Measurements from ENCODE around the gene PSG6.
"Not testable (repeated sequence)": the region's sequence is repeated elsewhere in the genome, so short reads cannot be mapped to it uniquely, and the experiment has no call there.

DNA sequence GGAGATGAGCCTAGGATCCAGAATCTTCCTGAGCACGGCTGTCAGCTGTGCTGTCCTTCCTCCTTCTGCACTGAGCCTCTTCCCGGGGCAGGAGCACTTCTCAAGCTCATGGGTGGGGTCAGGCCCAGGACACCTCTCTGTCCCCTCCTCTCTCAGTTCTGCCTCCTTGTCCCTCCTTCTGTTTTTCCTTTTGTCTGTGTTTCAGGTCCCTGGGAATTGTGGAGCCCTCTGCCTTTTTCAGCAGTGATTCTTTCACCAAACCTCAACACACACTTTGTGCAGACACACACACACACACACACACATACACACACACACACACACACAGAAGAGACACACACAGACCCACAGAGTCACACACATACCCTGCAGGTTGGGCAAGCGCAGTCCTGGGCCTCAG is 19.4 kb upstream of the PSG6 start, which contains the start of gene PSG7:
- TF ChIP-seq SMAD1 (IDR thresholded peaks at IDR 0.05; ENCODE audit: low read depth, partially characterized antibody); POLR2A (IDR thresholded peaks at IDR 0.05; ENCODE audit: low read depth, low read length); NFIC (IDR thresholded peaks at IDR 0.05; ENCODE audit: low read depth, low read length); CTCF (IDR thresholded peaks at IDR 0.05 in 2 of 3, conservative IDR thresholded peaks at IDR 0.05 in 1 of 3; ENCODE audit: control insufficient read depth in 2 of 3, extremely low read depth in 1 of 3, insufficient read depth in 1 of 3, low read depth in 3 of 3, low read length in 3 of 3); PAX5 (IDR thresholded peaks at IDR 0.05; ENCODE audit: borderline replicate concordance, low read depth, low read length): not testable (repeated sequence)

Measured in GM12878 (cell line).